Adrenal gland (tissue), 12 donors: ENCODE results near the gene POLR1D. TPM values are rescaled to one million over a fixed set of nuclear protein-coding genes. Genes with fewer than 3 reads are reported as not detected.

Source experiments
- DNase-seq, 7 donors: peaks; one replicate each; pipeline ENCODE4 v3.0.0-alpha.2; 2019 to 2020
- H3K27ac ChIP-seq, 5 donors: fragments of 200-600 bp; sonication (generic) in 4 of 5; 1 replicate in 3 of 5; 2 replicates in 2 of 5; pipeline versions ENCODE4 v1.5.1 to v1.8.0; 2016 to 2020; ENCODE audit warnings: mild to moderate bottlenecking in 1 of 5
- H3K27me3 ChIP-seq: fragments of 200-600 bp; 2 replicates; pipeline ENCODE4 v1.8.0; 2021
- H3K36me3 ChIP-seq, 2 donors: fragments of 200-600 bp; replicated peaks in 1 of 2; 1 replicate in 1 of 2; 2 replicates in 1 of 2; pipeline versions ENCODE4 v1.5.1 to v1.8.0; 2018 to 2022
- H3K4me1 ChIP-seq, 2 donors: fragments of 200-600 bp; replicated peaks in 1 of 2; 1 replicate in 1 of 2; 2 replicates in 1 of 2; pipeline versions ENCODE4 v1.5.1 to v1.8.0; 2018 to 2021
- H3K4me3 ChIP-seq, 4 donors: fragments of 200-600 bp; sonication (generic) in 3 of 4; one replicate each; pipeline ENCODE4 v1.5.1; 2016 to 2018
- H3K9me3 ChIP-seq, 3 donors: fragments of 200-600 bp; sonication (generic) in 1 of 3; replicated peaks in 1 of 3; 1 replicate in 2 of 3; 2 replicates in 1 of 3; pipeline versions ENCODE4 v1.5.1 to v1.8.0; 2016 to 2021
- CTCF ChIP-seq, 6 experiments: fragments of 450-650 bp in 4 of 6; fragments of 200-600 bp in 2 of 6; sonication (generic) in 1 of 6; IDR thresholded peaks; 1 replicate in 5 of 6; 2 replicates in 1 of 6; pipeline versions ENCODE4 v1.5.1 to v1.8.0; 2016 to 2021; ENCODE audit warnings: antibody characterized with exemption in 6 of 6, mild to moderate bottlenecking in 2 of 6, moderate library complexity in 1 of 6
- POLR2A ChIP-seq, 2 donors: fragments of 450-650 bp; IDR thresholded peaks; one replicate each; pipeline ENCODE4 v1.6.1; 2017; ENCODE audit warnings: antibody characterized with exemption in 2 of 2, mild to moderate bottlenecking in 2 of 2, moderate library complexity in 1 of 2
- WGBS, 4 donors: extraction: QIAGEN DNeasy Blood & Tissue Kit in 2 of 4; methylation state at CpG; one replicate each; pipeline versions ENCODE4 v1.1.5 to v1.1.7; 2013 to 2017; 5-methylcytosine and 5-hydroxymethylcytosine counted together
- intact Hi-C, 2 donors: fragments of 100-400 bp; cut with DNase I; formaldehyde crosslinking; loops; one replicate each; pipeline versions ENCODE4 v1.14.1 to v1.15.0; 2022 to 2023
- polyA plus RNA-seq, 3 donors: library from polyadenylated mRNA; stranded (reverse); fragments of 200-250 nt in 2 of 3; fragments of 350-450 nt in 1 of 3; fragmentation: Illumina TruSeq in 1 of 3; extraction: RNeasy Lipid Tissue Mini Kit (QIAGEN cat#74804) in 1 of 3; gene quantifications; one replicate each; pipeline ENCODE4 v1.2.3, GENCODE V29; 2013 to 2014
- total RNA-seq, 9 donors: library from RNA; depleted of rRNA in 4 of 9; stranded (reverse); fragments of >200 nt in 4 of 9; fragments of 120-200 nt in 1 of 9; fragmentation: NEBNext Ultra II Directional in 1 of 9; extraction: Animal tissue kit (Norgen Biotek cat#: 25700) in 1 of 9; gene quantifications; one replicate each; pipeline versions ENCODE4 v1.1.0 to v1.2.4, GENCODE V29; 2013 to 2023
- donor health status: healthy with polysubstance abuse.
- donor health status: Bipolar disorder and iron deficiency.
- donor health status: DM: yes; HTN: yes; CAD: no.
- donor health status: DM: no; HTN: no; CAD: no.
- donor health status: DM: no; HTN: no; CAD: no.
- donor health status: DM: yes; HTN: yes; CAD: no.

POLR1D gene
- total and polyA plus RNA-seq, 12 donors: 81.5 to 369 (median 176) TPM

DNA sequence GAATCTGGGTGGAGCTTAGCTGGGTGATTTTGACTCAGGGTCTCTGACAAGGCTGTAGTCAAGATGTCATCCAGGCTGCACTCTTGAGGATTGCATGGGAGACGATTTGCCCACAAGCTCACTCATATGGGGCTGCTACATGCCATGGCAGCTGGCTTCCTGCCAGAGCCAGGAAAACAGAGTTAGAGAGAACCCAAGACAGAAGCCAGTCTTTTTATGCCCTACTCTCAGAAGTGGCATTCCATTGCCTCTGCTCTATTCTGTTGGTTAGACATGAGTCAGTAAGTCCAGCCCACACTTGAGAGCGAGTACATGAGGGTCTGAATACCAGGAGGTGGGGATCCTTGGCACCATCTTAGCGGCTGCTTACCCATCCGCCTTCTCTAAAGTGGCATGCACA lies 9.5 kb downstream of the POLR1D start:
- 83 to 93% (median 90%) methylated on average over 4 of the region's 4 CpGs for WGBS, 4 donors
- no peaks in the 10 kb centered on the region for H3K9me3 ChIP-seq
- peak in 1 of 7 donors; percentile 14 for DNase-seq
- no peak overlapping the region for H3K4me3 ChIP-seq
- no peaks in the 10 kb centered on the region for H3K36me3 ChIP-seq
- peaks cover 6 to 26% of the 10 kb centered on the region in 2 donors for H3K4me1 ChIP-seq
- H3K27me3 ChIP-seq: no peaks in the 10 kb centered on the region
- no peak for TF ChIP-seq CTCF (IDR thresholded peaks at IDR 0.05)
- no peak overlapping the region for H3K27ac ChIP-seq
- intact Hi-C loops: no loop called here

GRCh38 chr13:27631665-27632064 lies 10.0 kb downstream of the POLR1D start:
- DNase-seq: no peak
- H3K36me3 ChIP-seq: no peaks in the 10 kb centered on the region
- no peaks in the 10 kb centered on the region for H3K9me3 ChIP-seq
- no peak overlapping the region for H3K4me3 ChIP-seq
- H3K27ac ChIP-seq: no peak overlapping the region
- TF ChIP-seq CTCF (IDR thresholded peaks at IDR 0.05): no peak
- TF ChIP-seq POLR2A (IDR thresholded peaks at IDR 0.05): no peak
- intact Hi-C loops: no loop called here
- H3K27me3 ChIP-seq: no peaks in the 10 kb centered on the region
- H3K4me1 ChIP-seq: peaks cover 8 to 31% of the 10 kb centered on the region in 2 donors
- 69 to 94% (median 90%) methylated on average over 2 of the region's 2 CpGs for WGBS, 4 donors

- WGBS, 4 donors: 74 to 83% (median 77%) methylated on average over 4 of the region's 4 CpGs
- intact Hi-C loops: no loop called here
- H3K9me3 ChIP-seq: no peaks in the 10 kb centered on the region
- no peak overlapping the region for H3K27ac ChIP-seq
- peaks cover 9 to 36% of the 10 kb centered on the region in 2 donors for H3K4me1 ChIP-seq
- H3K4me3 ChIP-seq: no peak overlapping the region
- TF ChIP-seq POLR2A (IDR thresholded peaks at IDR 0.05) (no peak), CTCF (IDR thresholded peaks at IDR 0.05) (no peak)
- no peak for DNase-seq
- no peaks in the 10 kb centered on the region for H3K36me3 ChIP-seq
- H3K27me3 ChIP-seq: no peaks in the 10 kb centered on the region
Measured at GRCh38 chr13:27632214-27632613, 10.5 kb downstream of the POLR1D start.

DNA sequence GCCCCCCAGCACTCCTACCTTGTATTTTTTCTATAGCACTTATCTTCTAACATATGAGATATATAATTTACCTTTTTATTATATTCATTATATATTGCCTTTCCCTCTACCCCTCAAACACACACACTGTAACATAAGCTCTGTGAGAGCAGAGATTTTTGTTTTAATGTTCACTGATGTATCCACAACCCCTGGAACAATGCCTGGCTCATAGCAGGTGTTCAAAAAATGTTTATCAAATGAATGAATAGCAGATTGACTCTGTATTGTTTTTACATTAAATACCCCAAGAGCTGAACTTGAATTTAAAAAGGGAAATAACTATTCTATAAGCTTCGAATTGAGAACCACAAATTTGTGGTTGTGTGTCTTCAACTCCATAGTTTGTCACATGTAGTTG lies 11.0 kb downstream of the POLR1D start:
- Histone ChIP-seq H3K27ac (no peak overlapping the region), H3K9me3 (no peaks in the 10 kb centered on the region), H3K36me3 (no peaks in the 10 kb centered on the region), H3K4me3 (no peak overlapping the region), H3K27me3 (no peaks in the 10 kb centered on the region), H3K4me1 (peaks cover 9 to 41% of the 10 kb centered on the region in 2 donors)
- 85 to 100% (median 88%) methylated on average over 1 of the region's 1 CpG for WGBS, 4 donors
- DNase-seq: no peak
- intact Hi-C loops: no loop called here
- TF ChIP-seq CTCF (IDR thresholded peaks at IDR 0.05) (no peak), POLR2A (IDR thresholded peaks at IDR 0.05) (no peak)
